HK-2 (cell line): Measurements from ENCODE around the gene SLC66A1.

Experiments
- DNase-seq: peaks from one replicate; pipeline ENCODE4 v3.0.0-alpha.2; 2018; ENCODE audit not compliant: unreplicated experiment

SLC66A1 gene

GRCh38 chr1:19361611-19362147 lies 49.6 kb downstream of the SLC66A1 start:
- no peak for DNase-seq

GRCh38 chr1:19363536-19364152 lies 51.5 kb downstream of the SLC66A1 start:
- no peak for DNase-seq

- no peak for DNase-seq
These were observed 53.6 kb downstream of the SLC66A1 start for GRCh38 chr1:19365721-19366120.

GRCh38 chr1:19366599-19367536 lies 54.7 kb downstream of the SLC66A1 start:
- no peak for DNase-seq

- DNase-seq, result no peak
These were observed 55.5 kb downstream of the SLC66A1 start for GRCh38 chr1:19367584-19368041.

GRCh38 chr1:19368050-19368449 lies 55.9 kb downstream of the SLC66A1 start:
- DNase-seq, result no peak

- no peak for DNase-seq
These were observed 56.8 kb downstream of the SLC66A1 start for GRCh38 chr1:19368964-19369363.

GRCh38 chr1:19369396-19370090 lies 57.4 kb downstream of the SLC66A1 start:
- no peak for DNase-seq

GRCh38 chr1:19370453-19371170 lies 58.5 kb downstream of the SLC66A1 start:
- DNase-seq, result no peak

GRCh38 chr1:19371226-19372135 lies 59.4 kb downstream of the SLC66A1 start:
- DNase-seq, result no peak

- no peak for DNase-seq
These were observed 60.0 kb downstream of the SLC66A1 start for GRCh38 chr1:19372136-19372514.

- DNase-seq, result no peak
These were observed 60.5 kb downstream of the SLC66A1 start for GRCh38 chr1:19372602-19373001.

- DNase-seq, result no peak
These were observed 61.3 kb downstream of the SLC66A1 start for GRCh38 chr1:19373211-19374082.

GRCh38 chr1:19374083-19374801 lies 62.1 kb downstream of the SLC66A1 start:
- DNase-seq, result no peak

GRCh38 chr1:19374926-19375325 lies 62.8 kb downstream of the SLC66A1 start:
- no peak for DNase-seq

GRCh38 chr1:19375631-19376400 lies 63.7 kb downstream of the SLC66A1 start:
- no peak for DNase-seq

- DNase-seq, result no peak
These were observed 64.6 kb downstream of the SLC66A1 start for GRCh38 chr1:19376428-19377372.
